PC-9 (cell line): ENCODE results near the gene FOXN3. TPM values are rescaled to one million over a fixed set of nuclear protein-coding genes. Genes with fewer than 3 reads are reported as not detected.

Experiments
- BruUV-seq: library from RNA; stranded (reverse); fragments of 400-500 nt; replicated peaks from 2 replicates; lab custom pipeline; 2021; lab: Mats Ljungman, UMichigan
- CTCF ChIA-PET: fragments of 300-600 bp; sonication (Branson Sonifier 250); formaldehyde crosslinking; loops from one replicate; lab custom pipeline; 2022; ENCODE audit warnings: antibody characterized with exemption; lab: Charles Lee
- POLR2A ChIA-PET: fragments of 300-600 bp; sonication (Branson Sonifier 250); formaldehyde crosslinking; loops from one replicate; lab custom pipeline; 2022; ENCODE audit warnings: antibody characterized with exemption; ENCODE audit not compliant: unreplicated experiment; lab: Charles Lee
- DNase-seq, 2 experiments: peaks; one replicate each; pipeline versions ENCODE4 v3.0.0 to v3.0.0-alpha.2; 2015 to 2022; ENCODE audit warnings: mixed read lengths in 1 of 2
- H2AFZ ChIP-seq: fragments of 200-600 bp; sonication (generic); 2 replicates; pipeline ENCODE4 v1.8.1; 2017; ENCODE audit warnings: antibody characterized with exemption
- H3F3A ChIP-seq: fragments of 200-600 bp; sonication (generic); 2 replicates; pipeline ENCODE4 v1.8.1; 2017; ENCODE audit warnings: antibody characterized with exemption, mild to moderate bottlenecking, low read depth; ENCODE audit not compliant: insufficient read depth
- H3K27ac ChIP-seq: fragments of 200-600 bp; sonication (generic); 2 replicates; pipeline ENCODE4 v1.6.1; 2016; ENCODE audit warnings: mixed run types
- H3K27me3 ChIP-seq: fragments of 200-600 bp; sonication (generic); 2 replicates; pipeline ENCODE4 v1.6.1; 2016; ENCODE audit warnings: low read depth, mixed run types; ENCODE audit not compliant: insufficient read depth
- H3K36me3 ChIP-seq: fragments of 200-600 bp; sonication (generic); 2 replicates; pipeline ENCODE4 v1.6.1; 2016; ENCODE audit warnings: low read depth, mixed run types
- H3K4me1 ChIP-seq: fragments of 200-600 bp; sonication (generic); replicated peaks from 2 replicates; pipeline ENCODE4 v1.6.1; 2016; ENCODE audit warnings: mixed run types; ENCODE audit not compliant: insufficient read depth
- H3K4me2 ChIP-seq: fragments of 200-600 bp; sonication (generic); 2 replicates; pipeline ENCODE4 v1.6.1; 2017; ENCODE audit warnings: mixed run types
- H3K4me3 ChIP-seq: fragments of 200-600 bp; sonication (generic); 2 replicates; pipeline ENCODE4 v1.6.1; 2016; ENCODE audit warnings: mixed run types
- H3K79me2 ChIP-seq: fragments of 200-600 bp; sonication (generic); 2 replicates; pipeline ENCODE4 v1.6.1; 2017; ENCODE audit warnings: low read depth, mixed run types
- H3K9me2 ChIP-seq: fragments of 200-600 bp; sonication (generic); 2 replicates; pipeline ENCODE4 v1.8.1; 2017; ENCODE audit warnings: mild to moderate bottlenecking; ENCODE audit not compliant: insufficient read depth
- H3K9me3 ChIP-seq: fragments of 200-600 bp; sonication (generic); 2 replicates; pipeline ENCODE4 v1.8.1; 2016; ENCODE audit warnings: low read depth; ENCODE audit not compliant: insufficient read depth
- H4K20me1 ChIP-seq: fragments of 200-600 bp; sonication (generic); 2 replicates; pipeline ENCODE4 v1.8.1; 2017; ENCODE audit not compliant: insufficient read depth
- CTCF ChIP-seq: fragments of 200-600 bp; sonication (generic); conservative IDR thresholded peaks from 2 replicates; pipeline ENCODE4 v1.6.1; 2017; ENCODE audit warnings: mixed run types, antibody characterized with exemption, mild to moderate bottlenecking, moderate library complexity
- EZH2 ChIP-seq: fragments of 200-600 bp; sonication (generic); IDR thresholded peaks from 2 replicates; pipeline ENCODE4 v1.8.0; 2017; ENCODE audit warnings: antibody characterized with exemption, low read depth
- intact Hi-C: fragments of 100-400 bp; cut with micrococcal nuclease; formaldehyde crosslinking; loops from one replicate; pipeline ENCODE4 v1.10.0; 2022; ENCODE audit not compliant: unreplicated experiment
- total RNA-seq: library from RNA; stranded (reverse); gene quantifications from 2 replicates; pipeline ENCODE4 v1.2.3, GENCODE V29; 2021

FOXN3 gene
- total RNA-seq, 1 experiment from 2014 or later = 4.2 TPM

- no TSS peak for BruUV-seq
These were observed 23.7 kb downstream of the FOXN3 start for GRCh38 chr14:89393222-89393745.

GRCh38 chr14:89392181-89392580 is 24.9 kb downstream of the FOXN3 start:
- ChIA-PET CTCF (no interaction called here), POLR2A (no interaction called here)
- Histone ChIP-seq H3K27me3 (peaks cover 41% of the 10 kb centered on the region; the same call in 1 of the 2 replicates), H3K27ac (no peak overlapping the region), H4K20me1 (no peaks in the 10 kb centered on the region), H3K36me3 (no peaks in the 10 kb centered on the region), H2AFZ (no peak overlapping the region), H3K9me2 (no peaks in the 10 kb centered on the region), H3K4me3 (no peak overlapping the region), H3K9me3 (no peaks in the 10 kb centered on the region), H3K4me1 (no peaks in the 10 kb centered on the region), H3F3A (no peaks in the 10 kb centered on the region), H3K4me2 (no peak overlapping the region), H3K79me2 (no peaks in the 10 kb centered on the region)
- intact Hi-C loops = no loop called here
- no peak for DNase-seq
- TF ChIP-seq CTCF (no peak), EZH2 (no peak)
- no TSS peak for BruUV-seq

More at GRCh38 chr14:89393222-89393745, 23.7 kb downstream of the FOXN3 start:
- Histone ChIP-seq H3K4me3 (no peak overlapping the region), H3K4me2 (no peak overlapping the region), H3K27me3 (peaks cover 40% of the 10 kb centered on the region; the same call in 1 of the 2 replicates), H3K9me2 (no peaks in the 10 kb centered on the region), H2AFZ (no peak overlapping the region), H3K27ac (no peak overlapping the region), H3K79me2 (no peaks in the 10 kb centered on the region), H3K36me3 (no peaks in the 10 kb centered on the region), H3F3A (no peaks in the 10 kb centered on the region), H3K4me1 (no peaks in the 10 kb centered on the region), H4K20me1 (no peaks in the 10 kb centered on the region), H3K9me3 (no peaks in the 10 kb centered on the region)
- POLR2A ChIA-PET = no interaction called here
- TF ChIP-seq EZH2 (no peak), CTCF (no peak)
- no peak for DNase-seq
- intact Hi-C loops = no loop called here
- CTCF ChIA-PET = no interaction called here

- no peak for DNase-seq
- ChIA-PET CTCF (no interaction called here), POLR2A (no interaction called here)
- H3K9me3 ChIP-seq = no peaks in the 10 kb centered on the region
- H3K27ac ChIP-seq = no peak overlapping the region
- H3F3A ChIP-seq = no peaks in the 10 kb centered on the region
- intact Hi-C loops = no loop called here
- H3K4me2 ChIP-seq = no peak overlapping the region
- H3K9me2 ChIP-seq = no peaks in the 10 kb centered on the region
- no peaks in the 10 kb centered on the region for H3K4me1 ChIP-seq
- no peaks in the 10 kb centered on the region for H3K36me3 ChIP-seq
- no TSS peak for BruUV-seq
- TF ChIP-seq CTCF = no peak
- TF ChIP-seq EZH2 = no peak
- H3K27me3 ChIP-seq = peaks cover 43% of the 10 kb centered on the region; the same call in 1 of the 2 replicates
- no peak overlapping the region for H3K4me3 ChIP-seq
- H2AFZ ChIP-seq = no peak overlapping the region
- no peaks in the 10 kb centered on the region for H3K79me2 ChIP-seq
- H4K20me1 ChIP-seq = no peaks in the 10 kb centered on the region
These were observed 25.5 kb downstream of the FOXN3 start for GRCh38 chr14:89391556-89391955.
